Activated T-helper 1 cell treated with anti-CD3 and anti-CD28 coated beads, Interleukin-2, amount 50 U/mL, for 16 hours (primary cell): ENCODE data around the gene ETV6.

Experiments
- DNase-seq, 2 donors: peaks; one replicate each; pipeline ENCODE4 v3.0.0-alpha.2; 2020; ENCODE audit warnings: low read depth in 1 of 2, low spot score in 1 of 2

ETV6 gene

DNA sequence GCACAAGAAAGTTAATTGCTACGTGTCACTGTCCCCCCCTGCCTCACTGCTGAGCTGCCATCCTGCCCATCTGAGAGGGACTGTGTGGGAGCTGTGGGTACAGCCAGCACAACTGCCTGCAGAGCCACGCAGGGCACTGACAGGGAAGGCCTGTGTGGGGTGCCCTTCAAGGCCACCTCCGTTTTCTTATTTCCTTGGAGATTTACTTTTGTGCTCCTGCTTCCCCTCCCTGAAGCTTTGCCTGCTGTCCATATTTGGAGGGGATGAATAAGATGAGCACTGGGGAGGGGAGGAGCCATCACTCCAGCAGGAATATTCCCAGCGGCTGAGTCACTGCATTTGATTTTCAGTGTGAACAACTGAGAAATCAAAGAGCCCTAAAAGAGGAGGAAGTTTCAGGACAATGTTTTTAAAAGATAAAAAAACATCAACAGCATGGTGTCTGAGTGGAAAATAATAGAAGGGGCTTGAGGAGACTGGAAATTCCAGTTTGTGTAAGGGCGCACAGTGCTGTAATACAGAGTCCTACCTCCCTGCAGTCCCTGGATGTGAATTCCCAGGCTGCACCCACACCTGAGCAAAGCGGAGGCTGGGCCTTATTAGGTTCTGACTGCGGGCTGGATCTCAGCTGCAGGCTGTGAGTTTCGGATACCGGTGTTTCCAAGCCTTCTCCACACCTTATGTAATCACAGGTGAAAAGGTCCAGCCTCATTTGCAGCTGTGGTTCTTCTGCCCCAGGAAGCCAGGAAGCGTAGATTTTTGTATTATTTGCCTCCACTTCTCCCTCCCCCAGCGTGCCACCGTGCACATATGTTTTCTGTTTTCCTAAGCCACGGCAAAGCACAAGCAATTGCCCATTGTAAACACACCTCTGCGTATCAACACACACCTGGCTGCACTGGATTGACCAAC, 228.7 kb downstream of the ETV6 start:
- DNase-seq, result no peak

DNA sequence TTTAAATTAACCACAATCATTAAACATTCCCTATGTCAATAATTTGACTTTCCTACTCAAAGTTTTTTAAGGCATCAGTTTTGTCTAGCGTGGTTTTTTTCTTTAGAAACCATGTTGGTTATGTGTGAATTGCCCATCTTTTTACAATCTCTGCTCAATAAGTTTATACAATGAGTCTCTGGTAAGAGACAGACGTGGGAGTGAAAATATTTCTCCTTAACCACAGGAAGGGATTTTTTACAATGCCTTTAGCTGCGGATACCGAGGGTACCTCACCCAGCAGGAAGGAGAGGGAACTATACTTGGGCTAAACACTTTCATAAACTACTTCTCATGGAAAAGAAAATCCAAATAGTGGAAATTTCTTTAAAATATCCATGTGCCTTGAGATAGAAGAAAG, 229.8 kb downstream of the ETV6 start:
- DNase-seq, result no peak

DNA sequence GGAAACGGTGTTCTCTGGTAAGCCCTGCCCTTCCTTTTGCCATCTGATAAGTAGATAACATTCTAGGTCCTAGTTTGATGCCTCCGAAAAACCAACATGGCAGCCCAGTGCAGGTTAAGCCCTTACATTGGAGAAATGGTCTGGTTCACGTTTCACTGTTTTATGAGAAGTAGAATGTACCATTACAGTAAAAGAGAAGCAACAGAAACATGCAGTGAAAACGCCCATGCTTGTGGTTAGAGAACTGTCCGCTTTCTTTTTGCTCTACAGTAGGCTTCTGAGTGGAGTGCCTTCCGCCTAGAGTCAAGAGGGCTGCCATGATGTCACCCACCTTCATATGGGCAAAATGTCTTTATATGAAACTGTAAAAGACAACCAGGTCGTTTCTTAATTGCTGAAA, 230.9 kb downstream of the ETV6 start:
- DNase-seq, result no peak

DNA sequence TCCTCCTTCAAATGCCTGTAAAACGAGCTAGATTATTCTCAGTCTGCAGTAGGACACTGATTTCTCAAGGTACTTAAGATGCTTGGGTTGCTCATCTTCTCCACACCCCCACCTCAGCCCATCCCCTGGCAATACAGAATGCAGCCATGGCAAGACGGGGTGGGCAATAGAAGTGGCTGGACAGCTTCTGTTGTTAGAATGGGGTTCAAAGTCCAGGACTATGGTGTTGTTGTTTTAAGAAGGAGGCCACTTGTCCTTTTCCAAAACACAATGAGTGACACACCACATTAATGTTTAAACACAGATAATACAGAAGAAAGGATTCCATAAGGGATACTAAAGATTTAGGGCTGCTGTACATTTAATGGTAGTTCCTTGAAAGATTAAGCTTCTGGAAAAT, 232.4 kb downstream of the ETV6 start:
- no peak for DNase-seq

DNA sequence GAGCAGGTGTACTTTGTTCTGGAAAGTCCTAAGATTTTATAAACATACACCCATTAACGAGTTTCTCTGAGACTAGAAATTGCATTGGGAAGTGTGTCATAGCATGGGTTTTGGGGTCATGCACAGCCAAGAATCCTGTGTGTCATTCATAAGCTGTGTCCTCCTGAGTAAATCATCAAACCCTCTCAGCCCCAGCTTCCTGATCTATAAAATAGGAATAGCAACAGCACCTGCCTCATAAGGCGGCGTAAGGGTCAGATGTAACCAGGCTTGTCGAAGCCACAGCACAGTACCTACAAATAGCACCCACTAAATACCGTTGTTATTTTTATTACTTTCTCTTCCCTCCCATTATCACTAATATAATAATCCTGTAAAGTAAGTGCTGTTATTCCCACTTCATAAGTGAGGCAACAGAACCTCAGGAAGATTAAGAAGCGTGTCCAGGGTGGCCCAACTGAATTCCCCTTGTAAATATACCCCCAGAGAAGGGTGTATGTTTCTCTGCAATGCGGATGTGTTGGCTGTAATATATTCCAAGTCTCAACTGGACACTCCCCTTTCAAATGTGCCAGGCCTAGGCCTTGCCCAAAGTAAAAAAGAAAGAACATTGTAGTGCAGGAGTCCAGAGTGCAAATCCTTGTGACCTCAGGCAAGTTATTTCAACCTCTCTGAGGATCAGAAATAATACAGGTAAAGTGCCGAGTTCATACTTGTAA, 233.0 kb downstream of the ETV6 start:
- no peak for DNase-seq

DNA sequence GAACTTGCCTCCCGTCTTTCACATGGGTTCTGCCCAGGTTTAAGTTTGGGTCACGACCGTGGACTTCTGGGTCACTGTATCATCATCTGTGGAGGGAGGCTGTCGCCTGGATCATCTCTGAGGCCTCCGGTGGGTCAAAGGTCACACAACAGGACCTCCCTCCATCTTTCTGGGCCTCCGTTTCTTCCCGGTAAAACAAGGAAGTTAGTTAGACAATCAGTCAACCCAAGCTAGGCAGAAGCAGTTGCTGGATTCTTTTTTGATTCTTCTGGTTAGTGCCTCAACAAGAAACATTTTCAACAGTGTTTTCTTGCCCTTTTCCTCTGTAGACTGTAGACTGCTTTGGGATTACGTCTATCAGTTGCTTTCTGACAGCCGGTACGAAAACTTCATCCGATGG, 234.6 kb downstream of the ETV6 start:
- DNase-seq, result no peak

DNA sequence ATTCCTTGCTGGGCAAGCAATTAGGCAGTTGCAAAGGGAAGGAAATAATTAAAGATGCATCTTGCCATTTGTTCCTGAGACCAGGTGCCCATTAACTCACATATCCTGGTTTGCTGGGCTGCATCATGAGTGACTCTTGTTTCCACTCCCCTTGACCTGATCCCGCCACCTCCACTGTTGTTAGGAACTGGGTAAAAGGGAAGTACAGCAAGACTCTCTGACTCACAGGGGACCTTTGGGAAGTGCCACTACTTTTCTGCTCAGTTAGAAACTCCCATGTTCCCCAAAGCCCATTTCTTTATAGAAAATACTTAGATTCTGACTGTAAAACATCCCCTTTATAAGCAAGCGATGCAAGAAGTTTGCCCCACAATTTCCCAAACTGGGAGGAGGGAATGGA, 235.2 kb downstream of the ETV6 start:
- no peak for DNase-seq

DNA sequence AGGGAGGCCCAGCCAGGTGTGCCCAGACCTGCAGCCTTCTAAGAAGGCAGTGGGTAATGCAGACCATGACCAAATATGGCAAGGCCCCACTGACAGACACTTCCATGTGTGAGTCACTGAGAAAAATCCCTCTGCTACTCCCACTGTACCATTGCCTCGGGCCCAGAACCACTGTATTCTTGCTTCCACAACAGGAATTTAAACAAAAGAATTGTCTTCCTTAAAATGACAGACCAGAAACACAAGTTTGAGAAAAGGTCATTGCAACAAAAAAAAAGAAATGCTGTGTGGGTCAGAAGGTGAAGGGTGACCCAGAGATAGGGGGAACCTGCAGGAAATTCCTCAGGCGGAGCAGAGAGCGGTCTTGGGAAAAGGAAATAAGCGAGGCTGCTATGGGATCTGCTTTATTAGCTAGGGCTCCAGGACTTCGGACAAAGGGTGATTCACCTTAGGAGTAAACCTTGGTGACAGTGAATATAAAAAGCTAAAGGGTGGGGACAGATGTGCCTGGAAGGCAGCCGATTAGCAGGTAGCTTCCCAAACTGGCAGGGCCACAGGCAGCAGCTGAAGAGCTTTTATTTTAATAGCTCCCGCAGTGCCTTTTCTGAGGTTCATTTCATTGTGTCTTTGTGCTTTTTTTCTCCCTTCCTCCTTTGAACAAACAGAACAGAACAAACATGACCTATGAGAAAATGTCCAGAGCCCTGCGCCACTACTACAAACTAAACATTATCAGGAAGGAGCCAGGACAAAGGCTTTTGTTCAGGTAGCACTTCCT, 236.0 kb downstream of the ETV6 start:
- DNase-seq, result no peak

DNA sequence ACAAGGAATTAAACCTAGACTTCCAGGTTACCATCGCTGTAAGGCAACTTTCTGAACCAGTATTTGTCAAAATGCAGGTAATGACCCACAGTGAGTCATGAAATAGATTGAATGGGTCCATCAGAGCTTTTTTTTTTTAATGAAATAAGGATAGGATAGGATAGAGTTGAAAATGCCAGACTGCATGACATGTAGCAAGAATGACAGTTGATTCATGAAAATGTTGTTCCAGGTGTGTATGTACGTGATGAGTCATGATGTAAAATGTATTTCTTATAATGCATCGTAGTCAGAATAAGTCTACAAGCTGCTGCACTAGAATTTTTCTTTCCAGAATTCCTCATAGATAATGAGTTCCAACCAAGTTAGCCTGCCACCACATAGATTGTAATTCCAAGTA, 236.9 kb downstream of the ETV6 start:
- DNase-seq, result no peak

DNA sequence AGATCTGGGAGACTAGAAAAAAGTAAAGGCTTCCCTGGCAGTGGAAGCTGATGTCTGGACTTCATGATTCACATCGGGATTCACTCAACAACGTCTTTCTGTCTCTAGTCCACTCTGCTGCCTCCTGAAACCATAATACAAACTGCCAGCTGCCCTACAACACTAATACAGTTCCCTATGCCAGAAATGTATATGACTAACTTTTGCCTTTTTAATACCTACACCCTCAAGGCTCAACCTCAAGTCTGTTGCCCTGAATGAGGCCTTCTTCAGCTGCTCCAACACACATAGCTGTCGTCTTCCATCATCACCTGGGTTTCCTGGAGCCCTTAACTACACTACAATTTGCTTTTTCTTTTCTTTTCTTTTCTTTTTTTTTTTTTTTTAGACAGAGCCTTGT, 238.6 kb downstream of the ETV6 start:
- DNase-seq, result no peak

DNA sequence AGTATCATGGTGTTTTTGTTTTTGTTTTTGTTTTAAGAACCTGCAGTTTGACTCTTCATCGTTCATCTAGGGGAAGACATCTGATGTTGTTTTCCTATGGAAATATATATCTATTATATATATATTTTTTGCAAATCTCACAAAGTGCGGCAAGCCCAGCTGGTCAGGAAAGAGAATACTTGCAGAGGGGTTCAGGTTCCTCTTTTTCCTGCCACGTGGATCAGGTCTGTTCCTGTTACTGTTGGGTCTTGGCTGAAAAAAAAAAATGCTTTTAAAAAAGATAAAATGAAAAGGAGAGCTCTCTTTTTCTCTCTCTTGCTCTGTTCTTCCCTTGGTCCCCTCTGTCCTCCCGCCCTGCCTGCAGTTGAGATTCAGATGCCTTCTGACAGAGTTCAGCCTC, 241.9 kb downstream of the ETV6 start:
- DNase-seq, result no peak

DNA sequence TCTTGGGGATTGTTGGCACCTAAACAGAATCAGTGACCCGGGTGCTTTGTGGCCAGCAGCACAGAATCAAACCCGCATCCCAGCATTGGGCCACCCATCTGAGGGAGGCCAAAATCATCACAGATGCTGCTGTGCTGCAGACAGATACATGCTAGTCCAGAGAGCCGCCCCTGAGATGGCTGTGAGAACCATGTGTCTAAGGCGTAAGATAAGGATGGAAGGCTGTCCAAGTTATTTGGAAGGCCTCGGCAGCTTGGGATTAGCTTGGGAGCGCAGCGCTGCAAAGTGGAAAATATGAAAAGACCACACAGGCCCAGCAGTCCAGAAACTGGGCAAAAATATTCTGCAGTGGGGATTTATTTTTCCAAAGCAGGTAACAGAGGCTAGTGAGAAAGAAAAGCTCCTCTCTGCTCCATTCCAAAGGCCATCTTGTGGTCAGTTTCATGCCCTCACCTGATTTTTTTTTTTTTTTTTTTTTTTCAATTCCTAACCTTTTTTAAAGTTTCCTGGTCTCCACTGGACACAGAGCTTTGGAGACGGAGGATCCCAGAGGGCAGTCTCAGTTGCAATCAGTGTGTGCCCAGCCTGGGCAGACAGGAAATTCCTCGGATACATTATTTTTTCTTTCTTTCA, 242.4 kb downstream of the ETV6 start:
- no peak for DNase-seq

DNA sequence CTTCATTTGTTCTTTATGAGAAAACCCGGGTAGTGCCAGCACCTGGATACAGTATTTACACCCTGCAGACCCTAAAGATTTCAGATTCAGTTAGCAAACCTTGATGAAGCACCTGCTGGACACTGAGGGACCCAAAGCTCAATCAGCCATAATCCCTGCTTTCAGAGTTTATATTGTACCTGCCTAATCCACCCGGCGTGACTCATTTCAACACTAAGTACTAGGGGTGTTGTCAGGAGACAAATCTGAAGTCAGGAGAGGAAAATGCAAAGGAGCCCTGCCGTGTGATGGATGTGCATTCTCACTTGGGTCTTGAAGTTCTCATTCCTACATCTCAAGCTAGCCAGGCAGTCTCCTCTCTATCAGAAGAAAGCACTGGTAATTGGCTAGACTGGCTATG, 244.5 kb downstream of the ETV6 start:
- no peak for DNase-seq

DNA sequence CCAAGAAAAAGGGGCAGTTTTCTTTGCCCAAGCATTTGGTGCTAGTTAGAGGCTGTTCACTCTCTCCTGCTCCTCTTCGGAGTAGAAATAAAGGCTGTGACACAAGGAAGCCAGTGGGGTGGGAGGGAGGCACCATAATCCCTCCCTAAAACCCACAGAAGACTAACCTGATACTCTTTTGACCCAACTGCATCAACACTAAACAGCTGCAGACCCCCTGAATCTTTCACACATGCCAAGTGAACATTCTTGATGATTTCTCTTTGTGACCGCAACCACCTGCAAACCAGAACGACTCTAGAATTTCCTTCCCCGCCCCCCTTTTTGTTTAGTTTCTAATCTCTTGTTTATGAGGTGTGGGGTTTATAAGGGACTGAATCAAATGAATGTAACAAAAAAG, 245.4 kb downstream of the ETV6 start:
- DNase-seq, result no peak

DNA sequence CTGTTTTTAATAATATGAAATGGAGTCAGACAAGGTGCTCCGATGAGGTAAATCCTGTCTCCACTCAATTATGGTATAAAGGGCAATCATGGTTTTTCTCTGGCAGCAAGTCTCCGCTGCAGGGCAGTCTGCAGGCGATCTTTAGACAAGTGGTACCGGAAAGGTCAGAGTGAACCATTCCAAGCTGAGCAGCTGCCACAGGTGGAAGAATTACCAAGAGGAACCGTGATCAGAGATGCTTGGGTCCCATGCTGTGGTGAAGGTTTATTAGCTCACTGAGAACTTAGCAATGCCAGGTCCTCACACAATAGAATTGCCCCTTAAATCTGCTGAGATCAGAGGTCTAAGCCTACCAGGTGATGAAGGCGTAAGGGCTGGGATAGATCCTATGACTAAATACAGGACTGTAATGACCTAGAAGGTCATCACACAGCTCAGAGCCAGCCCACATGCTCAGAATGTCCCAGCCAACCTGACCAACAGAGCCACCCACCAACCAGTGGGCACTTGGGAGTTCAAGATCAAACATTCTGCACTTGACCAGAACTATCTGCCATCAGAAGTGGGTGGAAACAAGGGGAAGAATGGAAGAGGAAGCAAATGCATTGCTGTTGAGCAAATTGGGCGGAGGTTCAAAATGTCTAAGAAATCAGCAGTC, 246.1 kb downstream of the ETV6 start:
- DNase-seq, result no peak

DNA sequence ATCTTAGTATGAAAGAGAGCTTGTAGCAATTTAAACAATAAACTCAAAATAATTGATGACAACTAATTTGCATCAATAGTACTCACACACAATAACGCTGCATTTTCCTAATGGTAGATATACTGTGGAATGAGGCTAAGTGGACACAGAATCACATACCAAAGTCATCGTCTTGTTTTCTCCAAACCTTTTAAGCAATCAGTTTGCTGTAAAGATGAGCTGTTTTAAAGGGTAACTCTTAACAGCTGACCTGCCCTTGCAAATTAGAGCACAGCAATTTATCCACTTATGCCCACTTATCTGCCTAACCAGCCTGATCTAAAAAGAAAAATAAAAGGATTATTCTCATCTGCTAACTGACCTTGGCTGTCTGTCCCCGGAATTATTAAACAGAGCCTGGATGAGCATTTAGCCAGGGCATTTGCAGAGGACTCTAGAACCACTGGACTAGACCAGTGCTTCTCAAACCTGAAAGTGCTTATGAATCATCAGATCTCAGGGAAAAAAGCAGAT, 247.0 kb downstream of the ETV6 start:
- no peak for DNase-seq

DNA sequence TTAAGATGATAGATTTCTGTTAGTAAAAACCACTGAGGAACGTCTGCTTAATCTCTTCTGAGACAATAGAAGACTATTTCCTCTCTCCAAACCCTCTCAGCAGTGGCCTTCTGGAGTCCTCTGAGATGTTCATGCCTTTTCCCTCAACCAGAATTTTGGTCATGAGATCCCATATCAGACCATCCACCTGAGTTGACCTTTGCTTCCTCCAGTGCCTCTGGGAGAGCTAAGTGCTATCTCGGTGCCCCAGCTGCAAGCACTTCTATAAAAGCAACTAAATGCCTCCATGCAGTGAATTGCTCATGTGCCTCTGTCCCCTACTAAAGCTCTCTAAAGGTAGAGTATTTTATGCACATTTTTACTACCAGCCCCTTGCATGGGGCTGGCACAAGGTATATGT, 248.4 kb downstream of the ETV6 start:
- DNase-seq, result no peak

DNA sequence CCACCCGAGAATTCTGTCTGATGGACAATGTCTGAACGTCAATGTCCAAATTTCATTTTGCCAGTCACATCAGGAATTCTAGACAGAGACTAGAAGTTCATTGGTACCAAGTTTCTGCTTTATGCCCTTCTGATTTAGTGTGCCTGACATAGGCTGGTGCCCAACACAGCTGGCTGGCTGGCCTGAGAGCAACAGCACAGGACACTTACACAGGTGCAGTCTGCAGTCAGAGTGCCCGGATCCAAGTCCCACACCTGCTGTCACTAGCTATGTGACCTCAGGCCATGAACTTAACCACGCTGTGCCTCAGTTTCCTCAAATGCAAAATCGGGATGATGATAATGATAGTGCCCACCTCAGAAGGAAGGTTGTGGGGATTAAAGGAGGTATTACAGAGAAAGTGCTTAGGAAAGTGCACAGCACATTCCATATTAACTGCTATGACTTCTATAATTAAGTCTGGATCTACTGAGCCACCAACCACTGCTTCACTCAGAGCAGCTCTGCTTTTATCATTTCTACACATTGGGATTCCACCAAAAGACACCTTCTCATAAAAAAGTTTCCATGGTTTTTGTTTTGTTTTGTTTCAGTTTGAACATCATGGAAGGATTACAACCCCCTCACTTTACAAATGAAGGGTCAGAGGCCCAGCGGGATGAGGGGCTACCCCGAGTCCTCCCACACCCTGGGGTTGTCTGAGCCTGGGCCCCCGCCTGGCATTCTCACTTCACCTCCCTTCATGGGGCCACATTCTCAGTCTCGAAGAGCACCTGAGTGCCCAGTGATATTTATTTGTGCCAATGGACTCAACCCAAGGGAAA, 252.4 kb downstream of the ETV6 start:
- DNase-seq, result peak in 1 of 2 donors; percentile 9

DNA sequence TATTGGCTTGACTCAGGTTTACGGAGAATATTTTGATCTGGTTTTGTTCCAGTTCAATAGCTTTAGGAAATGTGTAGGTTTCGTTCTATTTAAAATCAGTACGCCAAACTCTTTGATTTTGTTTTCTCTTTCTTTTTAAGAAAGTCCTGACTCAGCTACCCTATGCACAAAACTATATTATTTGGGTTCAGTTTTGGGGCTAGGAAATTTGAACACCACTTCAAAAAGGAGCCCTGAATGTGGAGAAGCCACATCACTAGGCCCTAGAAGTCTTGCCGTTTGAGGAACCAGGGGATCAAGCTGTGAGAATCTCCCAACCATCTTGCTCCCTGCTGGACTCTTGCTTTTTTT, 253.0 kb downstream of the ETV6 start:
- no peak for DNase-seq

DNA sequence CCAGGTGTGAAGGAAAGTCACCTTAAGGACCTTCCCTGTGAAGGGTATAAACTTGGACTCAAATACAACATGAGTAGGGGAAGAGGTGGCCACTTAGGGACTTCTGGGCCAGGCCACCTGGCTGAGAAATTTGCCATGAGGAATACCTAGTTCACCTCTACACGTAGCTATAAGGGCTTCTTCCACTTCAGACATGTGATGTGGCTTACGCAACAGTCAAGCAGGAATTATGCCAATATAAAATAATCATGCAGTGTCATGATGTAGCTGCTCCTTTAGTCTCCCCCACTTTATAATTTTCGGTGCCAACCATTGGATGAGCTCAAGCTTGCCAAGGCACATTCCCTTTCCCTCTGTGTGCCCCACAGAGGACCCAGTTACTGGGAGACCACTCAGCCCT, 254.7 kb downstream of the ETV6 start:
- DNase-seq, result no peak
